OCI-LY3 (cell line): ENCODE measurements around the gene PRDM1.

Experiments
- EZH2phosphoT487 ChIP-seq: fragments of 200-600 bp; shearing (Covaris generic); IDR thresholded peaks from 2 replicates; pipeline ENCODE4 v1.6.1; 2018; ENCODE audit warnings: antibody characterized with exemption, mixed run types, low read depth
- TF ChIP-seq, protein P1 (sequence below): fragments of 200-600, 300-600 bp; sonication (generic); IDR thresholded peaks from 2 replicates; pipeline ENCODE4 v1.5.1; 2014; ENCODE audit warnings: antibody characterized with exemption, low read length, low read depth

DNA sequence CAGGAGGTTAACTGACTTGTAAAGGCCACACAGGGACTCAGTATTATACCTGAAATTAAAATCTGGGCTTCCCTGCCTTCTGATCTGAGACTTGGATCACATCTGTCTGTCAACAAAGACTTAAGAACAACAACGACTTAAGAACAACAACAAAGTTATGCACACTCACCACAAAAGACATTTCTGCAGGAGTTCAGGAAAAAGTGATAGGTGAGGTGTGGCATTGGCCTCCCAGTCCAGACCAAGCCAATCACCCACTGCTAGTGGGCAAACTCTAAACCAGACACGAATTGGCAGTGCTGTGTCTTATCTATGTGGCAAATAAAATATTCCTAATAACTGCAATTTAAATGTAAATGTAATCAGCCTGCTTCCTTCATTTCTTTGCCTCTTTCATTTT is 61.3 kb downstream of the PRDM1 start:
- TF ChIP-seq, protein P1, sequence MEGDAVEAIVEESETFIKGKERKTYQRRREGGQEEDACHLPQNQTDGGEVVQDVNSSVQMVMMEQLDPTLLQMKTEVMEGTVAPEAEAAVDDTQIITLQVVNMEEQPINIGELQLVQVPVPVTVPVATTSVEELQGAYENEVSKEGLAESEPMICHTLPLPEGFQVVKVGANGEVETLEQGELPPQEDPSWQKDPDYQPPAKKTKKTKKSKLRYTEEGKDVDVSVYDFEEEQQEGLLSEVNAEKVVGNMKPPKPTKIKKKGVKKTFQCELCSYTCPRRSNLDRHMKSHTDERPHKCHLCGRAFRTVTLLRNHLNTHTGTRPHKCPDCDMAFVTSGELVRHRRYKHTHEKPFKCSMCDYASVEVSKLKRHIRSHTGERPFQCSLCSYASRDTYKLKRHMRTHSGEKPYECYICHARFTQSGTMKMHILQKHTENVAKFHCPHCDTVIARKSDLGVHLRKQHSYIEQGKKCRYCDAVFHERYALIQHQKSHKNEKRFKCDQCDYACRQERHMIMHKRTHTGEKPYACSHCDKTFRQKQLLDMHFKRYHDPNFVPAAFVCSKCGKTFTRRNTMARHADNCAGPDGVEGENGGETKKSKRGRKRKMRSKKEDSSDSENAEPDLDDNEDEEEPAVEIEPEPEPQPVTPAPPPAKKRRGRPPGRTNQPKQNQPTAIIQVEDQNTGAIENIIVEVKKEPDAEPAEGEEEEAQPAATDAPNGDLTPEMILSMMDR: no peak
- TF ChIP-seq EZH2phosphoT487: no peak
